ENCODE data around the gene MOCS3.

MOCS3 gene

GRCh38 chr20:50958615-50959542 is at the start of gene MOCS3:
TSS of gene MOCS3 (plus strand) at chr20:50958818. CDS start at chr20:50958843, 25 bp downstream.
- Histone ChIP-seq H3K4me1 (ENCODE audit: control insufficient read depth, insufficient read depth, low read length) (peaks cover 18% of the 10 kb centered on the region), H3K36me3 (ENCODE audit: control insufficient read depth in 2 of 2, insufficient read depth in 2 of 2, low read length in 2 of 2) (peaks cover 8 to 14% of the 10 kb centered on the region in 2 donors), H3K9ac (ENCODE audit: low read length in 2 of 2) (peak within 1 kb of the TSS; percentile 94 to 98), H3K27ac (ENCODE audit: low read length) (peak within 1 kb of the TSS; percentile 94), H3K27me3 (ENCODE audit: control insufficient read depth in 1 of 2, insufficient read depth in 2 of 2, low read length in 2 of 2) (no peaks in the 10 kb centered on the region), H3K9me3 (ENCODE audit: control insufficient read depth in 2 of 2, low read length in 2 of 2) (no peaks in the 10 kb centered on the region), H3K4me3 (ENCODE audit: low read length in 2 of 2) (peak within 1 kb of the TSS; percentile 87 to 99)

GRCh38 chr20:50909413-50909812 is 49.2 kb upstream of the MOCS3 start:
- no peaks in the 10 kb centered on the region for H3K27me3 ChIP-seq (ENCODE audit: control insufficient read depth in 1 of 2, insufficient read depth in 2 of 2, low read length in 2 of 2)
- no peak overlapping the region for H3K27ac ChIP-seq (ENCODE audit: low read length)
- no peak overlapping the region for H3K9ac ChIP-seq (ENCODE audit: low read length in 2 of 2)
- H3K36me3 ChIP-seq (ENCODE audit: control insufficient read depth in 2 of 2, insufficient read depth in 2 of 2, low read length in 2 of 2): no peaks in the 10 kb centered on the region
- no peak overlapping the region for H3K4me3 ChIP-seq (ENCODE audit: low read length in 2 of 2)
- H3K9me3 ChIP-seq (ENCODE audit: control insufficient read depth in 2 of 2, low read length in 2 of 2): no peaks in the 10 kb centered on the region
- H3K4me1 ChIP-seq (ENCODE audit: control insufficient read depth, insufficient read depth, low read length): peaks cover 11% of the 10 kb centered on the region

- no peak overlapping the region for H3K4me3 ChIP-seq (ENCODE audit: low read length in 2 of 2)
- no peak overlapping the region for H3K27ac ChIP-seq (ENCODE audit: low read length)
- peaks cover 11% of the 10 kb centered on the region for H3K4me1 ChIP-seq (ENCODE audit: control insufficient read depth, insufficient read depth, low read length)
- H3K36me3 ChIP-seq (ENCODE audit: control insufficient read depth in 2 of 2, insufficient read depth in 2 of 2, low read length in 2 of 2): no peaks in the 10 kb centered on the region
- no peak overlapping the region for H3K9ac ChIP-seq (ENCODE audit: low read length in 2 of 2)
- H3K27me3 ChIP-seq (ENCODE audit: control insufficient read depth in 1 of 2, insufficient read depth in 2 of 2, low read length in 2 of 2): no peaks in the 10 kb centered on the region
- H3K9me3 ChIP-seq (ENCODE audit: control insufficient read depth in 2 of 2, low read length in 2 of 2): no peaks in the 10 kb centered on the region
Measured at GRCh38 chr20:50911030-50911429, 47.6 kb upstream of the MOCS3 start.

- H3K4me3 ChIP-seq (ENCODE audit: low read length in 2 of 2): no peak overlapping the region
- H3K36me3 ChIP-seq (ENCODE audit: control insufficient read depth in 2 of 2, insufficient read depth in 2 of 2, low read length in 2 of 2): no peaks in the 10 kb centered on the region
- no peaks in the 10 kb centered on the region for H3K27me3 ChIP-seq (ENCODE audit: control insufficient read depth in 1 of 2, insufficient read depth in 2 of 2, low read length in 2 of 2)
- H3K4me1 ChIP-seq (ENCODE audit: control insufficient read depth, insufficient read depth, low read length): peaks cover 11% of the 10 kb centered on the region
- H3K27ac ChIP-seq (ENCODE audit: low read length): no peak overlapping the region
- H3K9ac ChIP-seq (ENCODE audit: low read length in 2 of 2): no peak overlapping the region
- no peaks in the 10 kb centered on the region for H3K9me3 ChIP-seq (ENCODE audit: control insufficient read depth in 2 of 2, low read length in 2 of 2)
Measured at GRCh38 chr20:50911716-50912115, 46.9 kb upstream of the MOCS3 start.

GRCh38 chr20:50913690-50914375 is 44.8 kb upstream of the MOCS3 start:
- no peak overlapping the region for H3K27ac ChIP-seq (ENCODE audit: low read length)
- H3K4me3 ChIP-seq (ENCODE audit: low read length in 2 of 2): no peak overlapping the region
- no peaks in the 10 kb centered on the region for H3K36me3 ChIP-seq (ENCODE audit: control insufficient read depth in 2 of 2, insufficient read depth in 2 of 2, low read length in 2 of 2)
- H3K27me3 ChIP-seq (ENCODE audit: control insufficient read depth in 1 of 2, insufficient read depth in 2 of 2, low read length in 2 of 2): no peaks in the 10 kb centered on the region
- no peaks in the 10 kb centered on the region for H3K9me3 ChIP-seq (ENCODE audit: control insufficient read depth in 2 of 2, low read length in 2 of 2)
- peaks cover 18% of the 10 kb centered on the region for H3K4me1 ChIP-seq (ENCODE audit: control insufficient read depth, insufficient read depth, low read length)
- no peak overlapping the region for H3K9ac ChIP-seq (ENCODE audit: low read length in 2 of 2)

- Histone ChIP-seq H3K36me3 (ENCODE audit: control insufficient read depth in 2 of 2, insufficient read depth in 2 of 2, low read length in 2 of 2) (no peaks in the 10 kb centered on the region), H3K9me3 (ENCODE audit: control insufficient read depth in 2 of 2, low read length in 2 of 2) (no peaks in the 10 kb centered on the region), H3K9ac (ENCODE audit: low read length in 2 of 2) (no peak overlapping the region), H3K4me3 (ENCODE audit: low read length in 2 of 2) (no peak overlapping the region), H3K4me1 (ENCODE audit: control insufficient read depth, insufficient read depth, low read length) (peaks cover 15% of the 10 kb centered on the region), H3K27ac (ENCODE audit: low read length) (no peak overlapping the region), H3K27me3 (ENCODE audit: control insufficient read depth in 1 of 2, insufficient read depth in 2 of 2, low read length in 2 of 2) (no peaks in the 10 kb centered on the region)
Measured at GRCh38 chr20:50915424-50915823, 43.2 kb upstream of the MOCS3 start.

GRCh38 chr20:50916257-50916656 is 42.4 kb upstream of the MOCS3 start:
- Histone ChIP-seq H3K4me3 (ENCODE audit: low read length in 2 of 2) (no peak overlapping the region), H3K9ac (ENCODE audit: low read length in 2 of 2) (no peak overlapping the region), H3K36me3 (ENCODE audit: control insufficient read depth in 2 of 2, insufficient read depth in 2 of 2, low read length in 2 of 2) (no peaks in the 10 kb centered on the region), H3K27me3 (ENCODE audit: control insufficient read depth in 1 of 2, insufficient read depth in 2 of 2, low read length in 2 of 2) (no peaks in the 10 kb centered on the region), H3K9me3 (ENCODE audit: control insufficient read depth in 2 of 2, low read length in 2 of 2) (no peaks in the 10 kb centered on the region), H3K4me1 (ENCODE audit: control insufficient read depth, insufficient read depth, low read length) (peaks cover 10% of the 10 kb centered on the region), H3K27ac (ENCODE audit: low read length) (no peak overlapping the region)

- no peaks in the 10 kb centered on the region for H3K27me3 ChIP-seq (ENCODE audit: control insufficient read depth in 1 of 2, insufficient read depth in 2 of 2, low read length in 2 of 2)
- H3K27ac ChIP-seq (ENCODE audit: low read length): no peak overlapping the region
- H3K36me3 ChIP-seq (ENCODE audit: control insufficient read depth in 2 of 2, insufficient read depth in 2 of 2, low read length in 2 of 2): no peaks in the 10 kb centered on the region
- peaks cover 10% of the 10 kb centered on the region for H3K4me1 ChIP-seq (ENCODE audit: control insufficient read depth, insufficient read depth, low read length)
- no peaks in the 10 kb centered on the region for H3K9me3 ChIP-seq (ENCODE audit: control insufficient read depth in 2 of 2, low read length in 2 of 2)
- no peak overlapping the region for H3K9ac ChIP-seq (ENCODE audit: low read length in 2 of 2)
- H3K4me3 ChIP-seq (ENCODE audit: low read length in 2 of 2): no peak overlapping the region
Measured at GRCh38 chr20:50916934-50917333, 41.7 kb upstream of the MOCS3 start.

- Histone ChIP-seq H3K9ac (ENCODE audit: low read length in 2 of 2) (no peak overlapping the region), H3K27me3 (ENCODE audit: control insufficient read depth in 1 of 2, insufficient read depth in 2 of 2, low read length in 2 of 2) (no peaks in the 10 kb centered on the region), H3K27ac (ENCODE audit: low read length) (no peak overlapping the region), H3K9me3 (ENCODE audit: control insufficient read depth in 2 of 2, low read length in 2 of 2) (no peaks in the 10 kb centered on the region), H3K4me3 (ENCODE audit: low read length in 2 of 2) (no peak overlapping the region), H3K36me3 (ENCODE audit: control insufficient read depth in 2 of 2, insufficient read depth in 2 of 2, low read length in 2 of 2) (no peaks in the 10 kb centered on the region), H3K4me1 (ENCODE audit: control insufficient read depth, insufficient read depth, low read length) (peaks cover 10% of the 10 kb centered on the region)
Measured at GRCh38 chr20:50918403-50918802, 40.2 kb upstream of the MOCS3 start.

- no peaks in the 10 kb centered on the region for H3K27me3 ChIP-seq (ENCODE audit: control insufficient read depth in 1 of 2, insufficient read depth in 2 of 2, low read length in 2 of 2)
- H3K27ac ChIP-seq (ENCODE audit: low read length): no peak overlapping the region
- peaks cover 11% of the 10 kb centered on the region for H3K4me1 ChIP-seq (ENCODE audit: control insufficient read depth, insufficient read depth, low read length)
- H3K9me3 ChIP-seq (ENCODE audit: control insufficient read depth in 2 of 2, low read length in 2 of 2): no peaks in the 10 kb centered on the region
- no peak overlapping the region for H3K9ac ChIP-seq (ENCODE audit: low read length in 2 of 2)
- H3K4me3 ChIP-seq (ENCODE audit: low read length in 2 of 2): no peak overlapping the region
- no peaks in the 10 kb centered on the region for H3K36me3 ChIP-seq (ENCODE audit: control insufficient read depth in 2 of 2, insufficient read depth in 2 of 2, low read length in 2 of 2)
Measured at GRCh38 chr20:50919567-50919966, 39.1 kb upstream of the MOCS3 start.

- H3K4me3 ChIP-seq (ENCODE audit: low read length in 2 of 2): no peak overlapping the region
- no peaks in the 10 kb centered on the region for H3K36me3 ChIP-seq (ENCODE audit: control insufficient read depth in 2 of 2, insufficient read depth in 2 of 2, low read length in 2 of 2)
- H3K27ac ChIP-seq (ENCODE audit: low read length): no peak overlapping the region
- no peak overlapping the region for H3K9ac ChIP-seq (ENCODE audit: low read length in 2 of 2)
- H3K27me3 ChIP-seq (ENCODE audit: control insufficient read depth in 1 of 2, insufficient read depth in 2 of 2, low read length in 2 of 2): no peaks in the 10 kb centered on the region
- H3K9me3 ChIP-seq (ENCODE audit: control insufficient read depth in 2 of 2, low read length in 2 of 2): no peaks in the 10 kb centered on the region
- peaks cover 15% of the 10 kb centered on the region for H3K4me1 ChIP-seq (ENCODE audit: control insufficient read depth, insufficient read depth, low read length)
Measured at GRCh38 chr20:50920997-50921396, 37.6 kb upstream of the MOCS3 start.

All from stomach smooth muscle (tissue), 2 donors.